ENCODE results near the gene LARGE1. TPM values are rescaled to one million over a fixed set of nuclear protein-coding genes. Genes with fewer than 3 reads are reported as not detected.

The LARGE1 gene
- total and polyA plus RNA-seq, 10 donors: 1.9 to 35.8 (median 22.8) TPM

DNA sequence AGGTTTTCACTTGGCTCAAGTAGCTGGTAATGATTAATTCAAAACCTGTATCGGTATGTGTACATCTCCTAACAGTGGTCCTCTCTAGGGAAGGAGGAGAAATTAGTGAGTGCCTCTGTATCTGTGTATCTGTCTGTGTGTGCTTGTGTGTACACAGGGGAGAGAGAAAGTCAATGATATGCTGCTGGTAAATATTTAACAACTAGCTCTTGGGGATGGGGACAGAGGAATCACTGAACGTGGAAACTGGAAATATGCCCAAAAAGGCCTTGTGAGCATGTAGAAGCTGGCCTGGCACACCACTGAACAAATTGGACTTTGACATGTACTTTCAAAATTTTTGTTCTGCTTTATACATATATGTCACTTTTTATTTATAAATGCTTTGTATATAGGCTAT lies 648.1 kb downstream of the LARGE1 start:
- H3K4me3 ChIP-seq: no peak overlapping the region
- peak overlapping the region in 6 of 8 donors; percentile 19 to 86 (median 69) for H3K27ac ChIP-seq
- no peaks in the 10 kb centered on the region for H3K9me3 ChIP-seq
- 68 to 93% (median 80%) methylated on average over 2 of the region's 2 CpGs for WGBS, 5 donors
- intact Hi-C loops (cut with DNase I; ENCODE audit: low total_unique reads): no loop called here
- no peak for DNase-seq
- no peaks in the 10 kb centered on the region for H3K27me3 ChIP-seq (replicated peaks in 1 of 7)
- H3K4me1 ChIP-seq: peaks cover 0 to 50% (median 15%) of the 10 kb centered on the region in 6 donors
- TF ChIP-seq POLR2A (IDR thresholded peaks at IDR 0.05) (no peak), POLR2AphosphoS5 (IDR thresholded peaks at IDR 0.05) (no peak)
- TF ChIP-seq, protein P1, sequence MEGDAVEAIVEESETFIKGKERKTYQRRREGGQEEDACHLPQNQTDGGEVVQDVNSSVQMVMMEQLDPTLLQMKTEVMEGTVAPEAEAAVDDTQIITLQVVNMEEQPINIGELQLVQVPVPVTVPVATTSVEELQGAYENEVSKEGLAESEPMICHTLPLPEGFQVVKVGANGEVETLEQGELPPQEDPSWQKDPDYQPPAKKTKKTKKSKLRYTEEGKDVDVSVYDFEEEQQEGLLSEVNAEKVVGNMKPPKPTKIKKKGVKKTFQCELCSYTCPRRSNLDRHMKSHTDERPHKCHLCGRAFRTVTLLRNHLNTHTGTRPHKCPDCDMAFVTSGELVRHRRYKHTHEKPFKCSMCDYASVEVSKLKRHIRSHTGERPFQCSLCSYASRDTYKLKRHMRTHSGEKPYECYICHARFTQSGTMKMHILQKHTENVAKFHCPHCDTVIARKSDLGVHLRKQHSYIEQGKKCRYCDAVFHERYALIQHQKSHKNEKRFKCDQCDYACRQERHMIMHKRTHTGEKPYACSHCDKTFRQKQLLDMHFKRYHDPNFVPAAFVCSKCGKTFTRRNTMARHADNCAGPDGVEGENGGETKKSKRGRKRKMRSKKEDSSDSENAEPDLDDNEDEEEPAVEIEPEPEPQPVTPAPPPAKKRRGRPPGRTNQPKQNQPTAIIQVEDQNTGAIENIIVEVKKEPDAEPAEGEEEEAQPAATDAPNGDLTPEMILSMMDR (IDR thresholded peaks at IDR 0.05 in 8 of 11, conservative IDR thresholded peaks at IDR 0.05 in 3 of 11): no peak
- peaks cover 0 to 26% (median 0%) of the 10 kb centered on the region in 6 donors for H3K36me3 ChIP-seq

DNA sequence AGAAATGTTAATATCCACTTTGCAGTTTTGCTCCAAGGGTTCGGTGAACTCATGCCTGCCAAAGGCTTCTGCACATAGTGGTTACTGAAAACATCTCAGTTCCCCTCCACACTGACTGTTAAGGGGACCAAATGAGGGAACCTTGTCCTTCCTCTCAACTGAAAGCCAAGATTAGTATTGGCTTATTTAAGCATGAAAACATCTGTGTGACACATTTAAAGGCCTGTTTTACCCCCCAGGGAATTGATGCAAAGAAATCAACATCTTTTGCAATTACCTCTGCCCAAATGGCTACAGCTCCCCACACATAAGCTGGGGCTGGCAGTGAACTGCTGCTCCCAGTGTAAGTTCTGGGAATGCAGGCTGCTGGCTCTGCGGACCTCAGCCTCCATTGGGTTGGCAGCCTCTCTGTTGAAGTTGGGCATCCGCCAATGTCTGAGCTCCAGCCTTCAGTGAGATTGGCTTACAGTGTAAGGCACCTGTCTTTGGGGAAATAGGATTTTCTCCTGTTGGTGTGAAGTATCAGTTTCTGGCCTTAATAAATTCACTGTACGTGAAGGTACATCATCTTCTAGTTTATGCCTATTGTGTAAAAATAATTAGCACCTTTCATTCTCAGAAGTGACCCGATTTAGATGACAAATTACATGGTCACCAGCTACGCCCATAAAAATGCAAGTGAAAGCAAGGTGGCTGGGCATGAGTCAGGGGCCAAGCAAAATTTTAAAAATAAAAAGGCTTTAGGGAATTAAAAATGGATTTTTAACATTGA lies 648.7 kb downstream of the LARGE1 start:
- Histone ChIP-seq H3K9me3 (no peaks in the 10 kb centered on the region), H3K27me3 (replicated peaks in 1 of 7) (no peaks in the 10 kb centered on the region), H3K4me3 (no peak overlapping the region), H3K36me3 (peaks cover 0 to 20% (median 0%) of the 10 kb centered on the region in 6 donors), H3K4me1 (peaks cover 0 to 50% (median 15%) of the 10 kb centered on the region in 6 donors), H3K27ac (peak overlapping the region in 6 of 8 donors; percentile 19 to 86 (median 69))
- WGBS, 5 donors: 64 to 79% (median 73%) methylated on average over 6 of the region's 6 CpGs
- intact Hi-C loops (cut with DNase I; ENCODE audit: low total_unique reads): no loop called here
- no peak for TF ChIP-seq POLR2A (IDR thresholded peaks at IDR 0.05)
- TF ChIP-seq, protein P1 (IDR thresholded peaks at IDR 0.05 in 8 of 11, conservative IDR thresholded peaks at IDR 0.05 in 3 of 11): no peak
- peak in 2 of 3 donors; percentile 35 to 59 for TF ChIP-seq POLR2AphosphoS5 (IDR thresholded peaks at IDR 0.05)
- no peak for DNase-seq

DNA sequence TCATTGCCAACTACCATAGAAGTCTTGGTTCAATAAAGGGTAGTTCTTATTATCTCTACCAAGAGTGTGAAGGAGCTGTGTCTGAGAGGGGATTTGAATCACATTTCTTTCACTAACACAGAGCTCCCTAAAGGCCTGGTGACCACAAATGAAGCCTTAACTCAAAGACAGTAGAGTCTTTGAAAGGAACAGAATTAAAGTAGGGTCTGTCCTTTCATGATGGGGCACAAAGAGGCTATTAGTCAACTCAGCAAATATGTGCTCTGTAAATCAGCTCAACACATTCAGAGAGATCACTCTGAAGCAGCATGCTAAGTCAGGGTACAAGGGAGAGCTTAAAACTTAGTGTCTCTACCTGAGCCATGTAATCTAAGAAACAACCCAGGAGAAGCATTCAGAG lies 649.7 kb downstream of the LARGE1 start:
- Histone ChIP-seq H3K27me3 (replicated peaks in 1 of 7) (no peaks in the 10 kb centered on the region), H3K27ac (peak overlapping the region in 3 of 8 donors; percentile 77 to 86 (median 80)), H3K9me3 (no peaks in the 10 kb centered on the region), H3K4me3 (no peak overlapping the region), H3K4me1 (peaks cover 0 to 50% (median 15%) of the 10 kb centered on the region in 6 donors), H3K36me3 (peaks cover 0 to 20% (median 0%) of the 10 kb centered on the region in 6 donors)
- DNase-seq: no peak
- no peak for TF ChIP-seq POLR2AphosphoS5 (IDR thresholded peaks at IDR 0.05)
- TF ChIP-seq, protein P1 (IDR thresholded peaks at IDR 0.05 in 8 of 11, conservative IDR thresholded peaks at IDR 0.05 in 3 of 11): no peak
- no peak for TF ChIP-seq POLR2A (IDR thresholded peaks at IDR 0.05)
- intact Hi-C loops (cut with DNase I; ENCODE audit: low total_unique reads): no loop called here

DNA sequence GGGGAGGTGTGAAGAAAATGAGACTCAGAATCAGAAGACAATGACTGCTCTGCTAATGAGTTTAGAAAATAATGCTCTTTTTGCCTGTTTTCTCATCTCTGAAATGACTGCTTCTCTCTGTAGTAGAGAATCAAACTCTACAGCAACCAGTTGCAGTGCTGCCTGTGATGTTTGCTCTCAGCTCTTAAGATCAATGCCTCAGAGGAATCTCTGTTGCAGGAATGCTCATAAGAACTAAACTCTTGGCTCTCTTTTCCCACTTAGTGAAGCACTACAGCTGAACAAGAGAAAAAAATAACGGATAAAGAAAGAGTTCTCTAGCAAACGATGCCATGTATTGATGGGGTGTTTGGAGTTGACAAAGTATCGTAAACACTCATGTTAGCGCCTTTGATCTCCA lies 658.6 kb downstream of the LARGE1 start:
- DNase-seq: no peak
- intact Hi-C loops (cut with DNase I; ENCODE audit: low total_unique reads): no loop called here
- WGBS, 5 donors: 67 to 84% (median 81%) methylated on average over 4 of the region's 4 CpGs

More for the DNA sequence above, 658.6 kb downstream of the LARGE1 start:
- H3K4me1 ChIP-seq: no peaks in the 10 kb centered on the region
- H3K9me3 ChIP-seq: no peaks in the 10 kb centered on the region
- no peaks in the 10 kb centered on the region for H3K36me3 ChIP-seq
- no peak overlapping the region for H3K4me3 ChIP-seq
- TF ChIP-seq, protein P1 (IDR thresholded peaks at IDR 0.05 in 8 of 11, conservative IDR thresholded peaks at IDR 0.05 in 3 of 11): no peak
- TF ChIP-seq POLR2AphosphoS5 (IDR thresholded peaks at IDR 0.05): no peak
- TF ChIP-seq POLR2A (IDR thresholded peaks at IDR 0.05): no peak
- peaks cover 0 to 9% (median 0%) of the 10 kb centered on the region in 7 donors for H3K27me3 ChIP-seq (replicated peaks in 1 of 7)
- no peak overlapping the region for H3K27ac ChIP-seq
